Brain pericyte (primary cell): ENCODE data around the gene FSCN2.
"Not testable (repeated sequence)": the region's sequence is repeated elsewhere in the genome, so short reads cannot be mapped to it uniquely, and the experiment has no call there.

Experiments
- DNase-seq: peaks from one replicate; pipeline ENCODE4 v3.0.0-alpha.2; 2012; ENCODE audit warnings: low read depth, low spot score

Gene FSCN2

GRCh38 chr17:81578561-81579225, 50.5 kb downstream of the FSCN2 start:
- no peak for DNase-seq

- DNase-seq: no peak
Measured at GRCh38 chr17:81579298-81579697, 51.1 kb downstream of the FSCN2 start.

- no peak for DNase-seq
Measured at GRCh38 chr17:81579821-81580321, 51.7 kb downstream of the FSCN2 start.

GRCh38 chr17:81580481-81580880, 52.3 kb downstream of the FSCN2 start:
- no peak for DNase-seq

GRCh38 chr17:81581758-81582157, 53.6 kb downstream of the FSCN2 start:
- DNase-seq: no peak

GRCh38 chr17:81582341-81582740, 54.2 kb downstream of the FSCN2 start:
- no peak for DNase-seq

- no peak for DNase-seq
Measured at GRCh38 chr17:81582749-81583148, 54.6 kb downstream of the FSCN2 start.

GRCh38 chr17:81583589-81584342, 55.6 kb downstream of the FSCN2 start:
- no peak for DNase-seq

- DNase-seq: not testable (repeated sequence)
Measured at GRCh38 chr17:81584771-81585170, 56.6 kb downstream of the FSCN2 start.

GRCh38 chr17:81586096-81586495, 57.9 kb downstream of the FSCN2 start:
- DNase-seq: no peak
